WI38 (cell line): ENCODE results near the gene REL.

Experiments used
- H3K4me3 ChIP-seq: 2 replicates; pipeline ENCODE4 v1.5.1; 2011; ENCODE audit warnings: low read depth, mild to moderate bottlenecking, control low read depth, low read length
- TF ChIP-seq, protein P1 (sequence below): IDR thresholded peaks from 2 replicates; pipeline ENCODE4 v1.5.1; 2012; ENCODE audit warnings: low read depth, mild to moderate bottlenecking, control low read depth, low read length

Gene REL

DNA sequence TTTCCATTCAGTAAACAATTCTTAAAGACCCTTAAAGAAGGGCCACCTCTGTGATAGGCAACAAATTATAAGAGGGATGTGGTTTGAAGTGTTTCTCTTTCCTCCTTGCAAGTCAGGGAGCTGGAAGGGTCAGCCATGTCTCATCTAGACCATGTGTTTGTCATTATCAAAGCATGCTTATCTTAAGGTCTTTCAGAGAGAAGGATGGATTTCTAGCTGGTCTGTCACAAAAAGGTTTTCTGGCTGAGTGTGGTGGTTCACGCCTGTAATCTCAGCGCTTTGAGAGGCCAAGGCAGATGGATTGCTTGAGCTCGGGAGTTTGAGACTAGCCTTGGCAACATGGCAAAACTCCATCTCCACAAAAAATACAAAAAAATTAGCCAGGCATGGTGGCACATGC is 77.0 kb downstream of the REL start:
- H3K4me3 ChIP-seq: no peak overlapping the region
- TF ChIP-seq, protein P1, sequence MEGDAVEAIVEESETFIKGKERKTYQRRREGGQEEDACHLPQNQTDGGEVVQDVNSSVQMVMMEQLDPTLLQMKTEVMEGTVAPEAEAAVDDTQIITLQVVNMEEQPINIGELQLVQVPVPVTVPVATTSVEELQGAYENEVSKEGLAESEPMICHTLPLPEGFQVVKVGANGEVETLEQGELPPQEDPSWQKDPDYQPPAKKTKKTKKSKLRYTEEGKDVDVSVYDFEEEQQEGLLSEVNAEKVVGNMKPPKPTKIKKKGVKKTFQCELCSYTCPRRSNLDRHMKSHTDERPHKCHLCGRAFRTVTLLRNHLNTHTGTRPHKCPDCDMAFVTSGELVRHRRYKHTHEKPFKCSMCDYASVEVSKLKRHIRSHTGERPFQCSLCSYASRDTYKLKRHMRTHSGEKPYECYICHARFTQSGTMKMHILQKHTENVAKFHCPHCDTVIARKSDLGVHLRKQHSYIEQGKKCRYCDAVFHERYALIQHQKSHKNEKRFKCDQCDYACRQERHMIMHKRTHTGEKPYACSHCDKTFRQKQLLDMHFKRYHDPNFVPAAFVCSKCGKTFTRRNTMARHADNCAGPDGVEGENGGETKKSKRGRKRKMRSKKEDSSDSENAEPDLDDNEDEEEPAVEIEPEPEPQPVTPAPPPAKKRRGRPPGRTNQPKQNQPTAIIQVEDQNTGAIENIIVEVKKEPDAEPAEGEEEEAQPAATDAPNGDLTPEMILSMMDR: no peak

DNA sequence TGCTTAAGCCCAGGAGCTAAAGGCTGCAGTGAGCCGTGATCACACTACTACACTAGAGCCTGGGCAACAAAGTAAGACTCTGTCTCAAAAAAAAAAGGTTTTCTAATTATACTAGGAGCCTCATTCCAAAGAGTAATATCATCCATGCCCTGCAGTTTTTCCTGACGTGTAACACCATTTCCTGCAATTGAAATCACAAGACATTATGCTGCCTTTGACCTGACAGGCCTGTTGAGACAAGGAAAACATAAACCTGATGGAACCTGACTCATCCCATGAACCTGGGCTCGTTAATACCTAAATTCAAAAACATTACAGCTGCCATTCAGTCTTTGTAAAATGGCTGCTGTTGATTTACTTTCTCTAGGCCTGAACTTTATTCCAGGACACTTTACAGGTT is 77.4 kb downstream of the REL start:
- TF ChIP-seq, protein P1: no peak
- H3K4me3 ChIP-seq: no peak overlapping the region

GRCh38 chr2:60959501-60959900 is 78.1 kb downstream of the REL start:
- H3K4me3 ChIP-seq: no peak overlapping the region
- TF ChIP-seq, protein P1: no peak

DNA sequence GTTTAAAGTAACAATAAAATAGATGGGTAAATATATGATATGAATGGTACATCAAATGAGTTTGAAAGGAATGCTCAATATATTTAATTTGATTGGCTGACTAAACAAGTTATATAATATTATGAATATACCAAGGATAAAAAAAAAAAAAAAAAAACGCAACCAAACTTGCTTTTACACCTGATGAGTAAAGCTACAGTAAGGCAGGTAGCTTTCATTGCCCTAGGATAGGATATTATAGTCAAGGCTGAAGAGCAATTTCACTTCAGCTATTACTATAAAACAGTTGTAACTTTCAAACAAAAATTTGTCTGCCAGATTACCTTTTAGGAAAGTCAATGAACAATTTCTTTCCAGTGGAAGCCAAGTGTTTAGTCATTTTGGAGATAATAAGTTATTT is 79.3 kb downstream of the REL start:
- no peak overlapping the region for H3K4me3 ChIP-seq
- TF ChIP-seq, protein P1: no peak

DNA sequence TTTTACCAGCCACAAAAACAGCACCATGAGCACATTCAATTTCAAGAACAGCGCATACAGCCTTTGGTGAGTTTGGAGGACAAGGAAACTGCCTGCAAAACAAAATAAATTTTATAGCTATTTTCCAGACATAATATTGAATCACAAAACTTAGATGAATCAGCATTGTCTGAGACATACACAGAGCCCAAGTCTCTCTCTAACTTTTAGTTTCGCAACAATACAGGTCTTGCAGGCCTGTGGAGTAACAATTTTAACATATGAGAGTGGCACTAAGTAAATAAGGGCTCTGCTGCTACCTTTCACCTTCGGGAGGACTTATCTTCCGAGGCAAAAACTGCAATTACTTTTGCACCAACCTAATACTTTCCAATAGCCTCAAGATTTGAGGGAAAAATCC is 80.1 kb downstream of the REL start:
- TF ChIP-seq, protein P1: no peak
- no peak overlapping the region for H3K4me3 ChIP-seq

DNA sequence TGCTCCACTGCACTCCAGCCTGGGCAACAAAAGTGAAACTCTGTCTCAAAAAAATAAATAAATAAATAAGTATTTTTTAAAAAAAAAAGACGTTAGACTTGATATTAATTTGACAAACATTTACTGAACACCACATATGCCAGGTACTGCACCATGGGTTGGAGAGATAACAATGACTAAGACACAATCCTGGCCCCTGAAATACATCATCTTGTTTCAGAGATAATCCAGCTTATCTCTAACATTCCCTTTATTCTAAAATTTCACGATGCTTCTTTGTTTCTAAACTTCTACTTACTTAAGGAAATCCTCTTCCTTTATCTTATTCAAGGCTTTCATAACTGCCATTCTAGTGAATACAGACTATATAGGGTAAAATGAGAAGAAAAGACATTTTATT is 81.2 kb downstream of the REL start:
- TF ChIP-seq, protein P1: no peak
- H3K4me3 ChIP-seq: no peak overlapping the region

GRCh38 chr2:60963190-60963589 is 81.8 kb downstream of the REL start:
- TF ChIP-seq, protein P1: no peak

More at GRCh38 chr2:60963190-60963589, 81.8 kb downstream of the REL start:
- H3K4me3 ChIP-seq: no peak overlapping the region
